GM23338 (cell line): ENCODE results near the gene EGFL7. TPM values are rescaled to one million over a fixed set of nuclear protein-coding genes. Genes with fewer than 3 reads are reported as not detected.

ENCODE experiments used
- ATAC-seq: fragments of 200-7000 bp; cut with Tn5 transposase; 3 replicates; pipeline ENCODE4 v1.9.1; 2020
- DNase-seq: peaks from one replicate; pipeline ENCODE4 v3.0.0-alpha.2; 2015; ENCODE audit warnings: low spot score
- H2AFZ ChIP-seq: fragments of 200-600 bp; sonication (generic); 2 replicates; pipeline ENCODE4 v1.8.0; 2016; ENCODE audit warnings: antibody characterized with exemption, mild to moderate bottlenecking, moderate library complexity
- H3F3A ChIP-seq: fragments of 200-600 bp; sonication (generic); replicated peaks from 2 replicates; pipeline ENCODE4 v1.8.0; 2017; ENCODE audit warnings: antibody characterized with exemption, mixed run types, low read depth
- H3K27ac ChIP-seq: fragments of 200-600 bp; sonication (generic); 2 replicates; pipeline ENCODE4 v1.6.1; 2016; ENCODE audit warnings: low read depth
- H3K27me3 ChIP-seq: fragments of 200-600 bp; sonication (generic); 2 replicates; pipeline ENCODE4 v1.8.0; 2016; ENCODE audit warnings: mild to moderate bottlenecking, mixed run types, moderate library complexity; ENCODE audit not compliant: insufficient read depth
- H3K36me3 ChIP-seq: fragments of 200-600 bp; sonication (generic); 2 replicates; pipeline ENCODE4 v1.8.0; 2016; ENCODE audit warnings: mild to moderate bottlenecking; ENCODE audit not compliant: insufficient read depth
- H3K4me1 ChIP-seq: fragments of 200-600 bp; sonication (generic); 2 replicates; pipeline ENCODE4 v1.8.0; 2016; ENCODE audit warnings: mild to moderate bottlenecking, moderate library complexity; ENCODE audit not compliant: insufficient read depth
- H3K4me2 ChIP-seq: fragments of 200-600 bp; sonication (generic); 2 replicates; pipeline ENCODE4 v1.7.1; 2017; ENCODE audit warnings: mixed run types
- H3K4me3 ChIP-seq: fragments of 200-600 bp; sonication (generic); 2 replicates; pipeline ENCODE4 v1.6.1; 2016; ENCODE audit warnings: mixed run types
- H3K79me2 ChIP-seq: fragments of 200-600 bp; sonication (generic); replicated peaks from 2 replicates; pipeline ENCODE4 v1.8.0; 2017; ENCODE audit warnings: mild to moderate bottlenecking; ENCODE audit not compliant: insufficient read depth
- H3K9me2 ChIP-seq: fragments of 200-600 bp; sonication (generic); 2 replicates; pipeline ENCODE4 v1.8.0; 2017; ENCODE audit not compliant: insufficient read depth
- H4K20me1 ChIP-seq: fragments of 200-600 bp; sonication (generic); replicated peaks from 2 replicates; pipeline ENCODE4 v1.8.0; 2017; ENCODE audit warnings: mild to moderate bottlenecking; ENCODE audit not compliant: insufficient read depth
- H3K27ac Mint-ChIP-seq: 2 replicates; pipeline ENCODE4 v1.8.0; 2020; ENCODE audit warnings: inconsistent platforms, mild to moderate bottlenecking, moderate library complexity, mixed read lengths
- H3K27me3 Mint-ChIP-seq: 3 replicates; pipeline ENCODE4 v1.8.0; 2022; ENCODE audit warnings: low read depth, mild to moderate bottlenecking, moderate library complexity, mixed read lengths, inconsistent platforms; ENCODE audit not compliant: insufficient read depth, poor library complexity
- H3K36me3 Mint-ChIP-seq: 3 replicates; pipeline ENCODE4 v1.8.0; 2021; ENCODE audit warnings: low read depth, mild to moderate bottlenecking, inconsistent platforms, moderate library complexity, mixed read lengths
- H3K4me1 Mint-ChIP-seq: 3 replicates; pipeline ENCODE4 v1.8.0; 2020; ENCODE audit warnings: mild to moderate bottlenecking, inconsistent platforms, mixed read lengths
- H3K4me3 Mint-ChIP-seq: 3 replicates; pipeline ENCODE4 v1.8.0; 2021; ENCODE audit warnings: moderate library complexity, mild to moderate bottlenecking, inconsistent platforms, mixed read lengths
- H3K9me3 Mint-ChIP-seq: 3 replicates; pipeline ENCODE4 v1.8.0; 2020; ENCODE audit warnings: moderate library complexity, mild to moderate bottlenecking, inconsistent platforms, mixed read lengths
- EZH2 ChIP-seq: fragments of 200-600 bp; sonication (generic); IDR thresholded peaks from one replicate; pipeline ENCODE4 v1.8.0; 2017; ENCODE audit warnings: antibody characterized with exemption, mild to moderate bottlenecking, low read depth; ENCODE audit not compliant: unreplicated experiment
- JUNB ChIP-seq: IDR thresholded peaks from one replicate; pipeline ENCODE4 v1.6.1; 2016; ENCODE audit warnings: antibody characterized with exemption; ENCODE audit not compliant: unreplicated experiment
- POLR2AphosphoS5 ChIP-seq: IDR thresholded peaks from 2 replicates; pipeline ENCODE4 v1.6.1; 2016; ENCODE audit warnings: antibody characterized with exemption, low read depth
- STAT1 ChIP-seq: IDR thresholded peaks from one replicate; pipeline ENCODE4 v1.6.1; 2016; ENCODE audit warnings: antibody characterized with exemption; ENCODE audit not compliant: unreplicated experiment
- ZNF114 ChIP-seq: fragments of 250-450 bp; sonication (Bioruptor Pico); IDR thresholded peaks from 2 replicates; pipeline ENCODE4 v1.5.0; 2020; ENCODE audit warnings: mild to moderate bottlenecking, moderate library complexity
- ZNF331 ChIP-seq: fragments of 250-450 bp; sonication (Bioruptor Pico); IDR thresholded peaks from 2 replicates; pipeline ENCODE4 v1.5.0; 2020; ENCODE audit warnings: low read depth, mild to moderate bottlenecking, moderate library complexity
- long read RNA-seq: library from polyadenylated mRNA; unstranded; transcript quantifications from one replicate; pipeline ENCODE4 v2.0.0, GENCODE V29; 2020; ENCODE audit not compliant: unreplicated experiment
- polyA plus RNA-seq: library from polyadenylated mRNA; unstranded; fragments of >200 nt; fragmentation: Nextera tagmentation; extraction: Ambion mirVana; gene quantifications from 2 replicates; pipeline ENCODE4 v1.2.1, GENCODE V29; 2016
- total RNA-seq: library from RNA; depleted of rRNA; stranded (reverse); fragments of >200 nt; shearing (Covaris generic); gene quantifications from 2 replicates; pipeline ENCODE4 v1.2.3, GENCODE V29; 2014; rRNA removed
- TF ChIP-seq, protein P1 (sequence below): fragments of 250-450 bp; sonication (Bioruptor Pico); IDR thresholded peaks from 2 replicates; pipeline ENCODE4 v1.5.0; 2020; ENCODE audit warnings: mild to moderate bottlenecking, moderate library complexity
- TF ChIP-seq, protein P2 (sequence below): IDR thresholded peaks from 2 replicates; pipeline ENCODE4 v1.6.1; 2016; ENCODE audit warnings: antibody characterized with exemption

Gene EGFL7
- total RNA-seq (56.1 and 60.8 TPM in 2 replicates), polyA plus RNA-seq (38.2 and 44.4 TPM in 2 replicates)
- long read RNA-seq, transcript EGFL7-202 (9 exons, 1,282 nt) = major isoform, 44 of 96 reads
- long read RNA-seq, partial matches to known transcripts = 48 of 96 reads
- long read RNA-seq, other reads (novel, unspliced or antisense) = 4 of 96 reads

DNA sequence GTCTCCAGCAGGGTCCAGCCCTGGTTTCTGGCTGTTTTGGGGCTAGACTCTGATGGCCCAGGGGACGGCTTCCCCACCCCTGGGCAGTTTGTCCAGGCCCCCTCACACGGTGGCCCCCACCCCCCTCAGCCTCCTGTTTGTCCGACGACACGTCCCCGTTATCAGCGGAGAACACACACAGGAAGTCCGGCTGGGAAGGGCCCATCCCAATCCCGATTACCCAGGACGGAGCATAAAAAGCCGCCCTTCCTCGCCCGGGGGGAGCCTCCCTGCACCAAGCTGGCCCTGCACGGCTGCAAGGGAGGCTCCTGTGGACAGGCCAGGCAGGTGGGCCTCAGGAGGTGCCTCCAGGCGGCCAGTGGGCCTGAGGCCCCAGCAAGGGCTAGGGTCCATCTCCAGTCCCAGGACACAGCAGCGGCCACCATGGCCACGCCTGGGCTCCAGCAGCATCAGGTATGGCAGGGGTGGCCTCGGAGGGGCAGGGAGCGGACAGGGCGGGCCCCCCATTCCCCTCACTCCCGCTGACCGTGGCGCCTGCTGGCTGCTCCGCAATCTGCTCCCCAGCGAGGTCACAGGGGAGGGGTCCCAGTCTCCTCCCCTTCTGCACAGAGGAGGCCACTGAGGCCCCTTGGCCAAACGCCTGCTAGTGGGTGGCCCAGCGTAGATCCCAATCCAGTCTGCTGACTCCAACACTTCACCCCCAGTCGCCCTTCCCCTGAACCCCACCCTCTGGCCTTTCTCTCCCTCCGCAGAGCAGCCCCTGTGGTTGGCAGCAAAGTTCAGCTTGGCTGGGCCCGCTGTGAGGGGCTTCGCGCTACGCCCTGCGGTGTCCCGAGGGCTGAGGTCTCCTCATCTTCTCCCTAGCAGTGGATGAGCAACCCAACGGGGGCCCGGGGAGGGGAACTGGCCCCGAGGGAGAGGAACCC is at the start of gene EGFL7:
Gene EGFL7 (plus strand): TSS at position 261 of the 926 bp plus-strand sequence. CDS start 5,367 bp downstream, outside the sequence.
- Histone ChIP-seq H4K20me1 (no peaks in the 10 kb centered on the region), H3K4me2 (no peak within 1 kb of the TSS), H3K9me2 (no peaks in the 10 kb centered on the region), H3K4me1 (no peaks in the 10 kb centered on the region; the same call in 1 of the 2 replicates), H2AFZ (no peak within 1 kb of the TSS), H3K27me3 (no peaks in the 10 kb centered on the region), H3K27ac (no peak within 1 kb of the TSS), H3K79me2 (no peaks in the 10 kb centered on the region), H3K36me3 (no peaks in the 10 kb centered on the region), H3F3A (no peaks in the 10 kb centered on the region), H3K4me3 (no peak within 1 kb of the TSS)
- Mint-ChIP-seq H3K27me3 (no peaks in the 10 kb centered on the region), H3K4me3 (no peak within 1 kb of the TSS), H3K27ac (no peak within 1 kb of the TSS), H3K36me3 (no peaks in the 10 kb centered on the region), H3K4me1 (no peaks in the 10 kb centered on the region), H3K9me3 (no peaks in the 10 kb centered on the region)
- no peak for ATAC-seq
- no peak for DNase-seq
- TF ChIP-seq ZNF114 (CRISPR knock-in tag) (no peak), JUNB (no peak), EZH2 (no peak), ZNF331 (CRISPR knock-in tag) (no peak), STAT1 (no peak), POLR2AphosphoS5 (no peak)
- TF ChIP-seq, protein P1, sequence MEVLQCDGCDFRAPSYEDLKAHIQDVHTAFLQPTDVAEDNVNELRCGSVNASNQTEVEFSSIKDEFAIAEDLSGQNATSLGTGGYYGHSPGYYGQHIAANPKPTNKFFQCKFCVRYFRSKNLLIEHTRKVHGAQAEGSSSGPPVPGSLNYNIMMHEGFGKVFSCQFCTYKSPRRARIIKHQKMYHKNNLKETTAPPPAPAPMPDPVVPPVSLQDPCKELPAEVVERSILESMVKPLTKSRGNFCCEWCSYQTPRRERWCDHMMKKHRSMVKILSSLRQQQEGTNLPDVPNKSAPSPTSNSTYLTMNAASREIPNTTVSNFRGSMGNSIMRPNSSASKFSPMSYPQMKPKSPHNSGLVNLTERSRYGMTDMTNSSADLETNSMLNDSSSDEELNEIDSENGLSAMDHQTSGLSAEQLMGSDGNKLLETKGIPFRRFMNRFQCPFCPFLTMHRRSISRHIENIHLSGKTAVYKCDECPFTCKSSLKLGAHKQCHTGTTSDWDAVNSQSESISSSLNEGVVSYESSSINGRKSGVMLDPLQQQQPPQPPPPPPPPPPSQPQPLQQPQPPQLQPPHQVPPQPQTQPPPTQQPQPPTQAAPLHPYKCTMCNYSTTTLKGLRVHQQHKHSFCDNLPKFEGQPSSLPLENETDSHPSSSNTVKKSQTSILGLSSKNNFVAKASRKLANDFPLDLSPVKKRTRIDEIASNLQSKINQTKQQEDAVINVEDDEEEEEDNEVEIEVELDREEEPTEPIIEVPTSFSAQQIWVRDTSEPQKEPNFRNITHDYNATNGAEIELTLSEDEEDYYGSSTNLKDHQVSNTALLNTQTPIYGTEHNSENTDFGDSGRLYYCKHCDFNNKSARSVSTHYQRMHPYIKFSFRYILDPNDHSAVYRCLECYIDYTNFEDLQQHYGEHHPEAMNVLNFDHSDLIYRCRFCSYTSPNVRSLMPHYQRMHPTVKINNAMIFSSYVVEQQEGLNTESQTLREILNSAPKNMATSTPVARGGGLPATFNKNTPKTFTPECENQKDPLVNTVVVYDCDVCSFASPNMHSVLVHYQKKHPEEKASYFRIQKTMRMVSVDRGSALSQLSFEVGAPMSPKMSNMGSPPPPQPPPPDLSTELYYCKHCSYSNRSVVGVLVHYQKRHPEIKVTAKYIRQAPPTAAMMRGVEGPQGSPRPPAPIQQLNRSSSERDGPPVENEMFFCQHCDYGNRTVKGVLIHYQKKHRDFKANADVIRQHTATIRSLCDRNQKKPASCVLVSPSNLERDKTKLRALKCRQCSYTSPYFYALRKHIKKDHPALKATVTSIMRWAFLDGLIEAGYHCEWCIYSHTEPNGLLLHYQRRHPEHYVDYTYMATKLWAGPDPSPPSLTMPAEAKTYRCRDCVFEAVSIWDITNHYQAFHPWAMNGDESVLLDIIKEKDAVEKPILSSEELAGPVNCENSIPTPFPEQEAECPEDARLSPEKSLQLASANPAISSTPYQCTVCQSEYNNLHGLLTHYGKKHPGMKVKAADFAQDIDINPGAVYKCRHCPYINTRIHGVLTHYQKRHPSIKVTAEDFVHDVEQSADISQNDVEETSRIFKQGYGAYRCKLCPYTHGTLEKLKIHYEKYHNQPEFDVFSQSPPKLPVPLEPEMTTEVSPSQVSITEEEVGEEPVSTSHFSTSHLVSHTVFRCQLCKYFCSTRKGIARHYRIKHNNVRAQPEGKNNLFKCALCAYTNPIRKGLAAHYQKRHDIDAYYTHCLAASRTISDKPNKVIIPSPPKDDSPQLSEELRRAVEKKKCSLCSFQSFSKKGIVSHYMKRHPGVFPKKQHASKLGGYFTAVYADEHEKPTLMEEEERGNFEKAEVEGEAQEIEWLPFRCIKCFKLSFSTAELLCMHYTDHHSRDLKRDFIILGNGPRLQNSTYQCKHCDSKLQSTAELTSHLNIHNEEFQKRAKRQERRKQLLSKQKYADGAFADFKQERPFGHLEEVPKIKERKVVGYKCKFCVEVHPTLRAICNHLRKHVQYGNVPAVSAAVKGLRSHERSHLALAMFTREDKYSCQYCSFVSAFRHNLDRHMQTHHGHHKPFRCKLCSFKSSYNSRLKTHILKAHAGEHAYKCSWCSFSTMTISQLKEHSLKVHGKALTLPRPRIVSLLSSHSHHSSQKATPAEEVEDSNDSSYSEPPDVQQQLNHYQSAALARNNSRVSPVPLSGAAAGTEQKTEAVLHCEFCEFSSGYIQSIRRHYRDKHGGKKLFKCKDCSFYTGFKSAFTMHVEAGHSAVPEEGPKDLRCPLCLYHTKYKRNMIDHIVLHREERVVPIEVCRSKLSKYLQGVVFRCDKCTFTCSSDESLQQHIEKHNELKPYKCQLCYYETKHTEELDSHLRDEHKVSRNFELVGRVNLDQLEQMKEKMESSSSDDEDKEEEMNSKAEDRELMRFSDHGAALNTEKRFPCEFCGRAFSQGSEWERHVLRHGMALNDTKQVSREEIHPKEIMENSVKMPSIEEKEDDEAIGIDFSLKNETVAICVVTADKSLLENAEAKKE (CRISPR knock-in tag) = no peak
- TF ChIP-seq, protein P2, sequence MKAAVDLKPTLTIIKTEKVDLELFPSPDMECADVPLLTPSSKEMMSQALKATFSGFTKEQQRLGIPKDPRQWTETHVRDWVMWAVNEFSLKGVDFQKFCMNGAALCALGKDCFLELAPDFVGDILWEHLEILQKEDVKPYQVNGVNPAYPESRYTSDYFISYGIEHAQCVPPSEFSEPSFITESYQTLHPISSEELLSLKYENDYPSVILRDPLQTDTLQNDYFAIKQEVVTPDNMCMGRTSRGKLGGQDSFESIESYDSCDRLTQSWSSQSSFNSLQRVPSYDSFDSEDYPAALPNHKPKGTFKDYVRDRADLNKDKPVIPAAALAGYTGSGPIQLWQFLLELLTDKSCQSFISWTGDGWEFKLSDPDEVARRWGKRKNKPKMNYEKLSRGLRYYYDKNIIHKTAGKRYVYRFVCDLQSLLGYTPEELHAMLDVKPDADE = no peak
